DOHH2 (cell line): ENCODE measurements around the gene APLF.

ENCODE experiments used
- H3F3A ChIP-seq: fragments of 200-600 bp; sonication (generic), shearing (Covaris generic); 2 replicates; pipeline ENCODE4 v1.6.0; 2016; ENCODE audit warnings: antibody characterized with exemption, mild to moderate bottlenecking; ENCODE audit not compliant: control insufficient read depth, insufficient read depth
- H3K27ac ChIP-seq: fragments of 200-600 bp; sonication (generic); 2 replicates; pipeline ENCODE4 v1.5.1; 2014; ENCODE audit warnings: low read depth, mild to moderate bottlenecking, low read length, moderate library complexity
- H3K27me3 ChIP-seq: fragments of 200-600 bp; sonication (generic); 2 replicates; pipeline ENCODE4 v1.6.1; 2014; ENCODE audit warnings: mild to moderate bottlenecking, low read length, mixed read lengths; ENCODE audit not compliant: control insufficient read depth
- H3K36me3 ChIP-seq: fragments of 200-600 bp; sonication (generic); 2 replicates; pipeline ENCODE4 v1.6.1; 2014; ENCODE audit warnings: mild to moderate bottlenecking, low read length, moderate library complexity, mixed read lengths; ENCODE audit not compliant: control insufficient read depth
- H3K4me1 ChIP-seq: fragments of 200-600 bp; sonication (generic); 2 replicates; pipeline ENCODE4 v1.6.1; 2014; ENCODE audit warnings: mild to moderate bottlenecking, low read length, mixed read lengths; ENCODE audit not compliant: control insufficient read depth
- H3K4me2 ChIP-seq: fragments of 200-600 bp; sonication (generic); 2 replicates; pipeline ENCODE4 v1.6.0; 2014; ENCODE audit warnings: mild to moderate bottlenecking, low read length, moderate library complexity
- H3K4me3 ChIP-seq: fragments of 200-600 bp; sonication (generic); 2 replicates; pipeline ENCODE4 v1.5.1; 2014; ENCODE audit warnings: mild to moderate bottlenecking, low read length, mixed read lengths
- H3K79me2 ChIP-seq: fragments of 200-600 bp; sonication (generic); 2 replicates; pipeline ENCODE4 v1.6.1; 2014; ENCODE audit warnings: mild to moderate bottlenecking, low read length, mixed read lengths; ENCODE audit not compliant: control insufficient read depth
- H3K9me2 ChIP-seq: fragments of 200-600 bp; sonication (generic); replicated peaks from 2 replicates; pipeline ENCODE4 v1.6.1; 2014; ENCODE audit warnings: mild to moderate bottlenecking, low read length, mixed read lengths; ENCODE audit not compliant: control insufficient read depth
- H3K9me3 ChIP-seq: fragments of 200-600 bp; sonication (generic); 2 replicates; pipeline ENCODE4 v1.6.1; 2014; ENCODE audit warnings: antibody characterized with exemption, low read length, mixed read lengths; ENCODE audit not compliant: control insufficient read depth, insufficient read depth
- H4K20me1 ChIP-seq: fragments of 200-600 bp; sonication (generic); 2 replicates; pipeline ENCODE4 v1.6.0; 2014; ENCODE audit warnings: low read depth, mild to moderate bottlenecking, antibody characterized with exemption, low read length, moderate library complexity; ENCODE audit not compliant: control insufficient read depth, insufficient read depth
- EZH2phosphoT487 ChIP-seq: fragments of 200-600 bp; sonication (generic); IDR thresholded peaks from 2 replicates; pipeline ENCODE4 v1.6.1; 2017; ENCODE audit warnings: borderline replicate concordance, mild to moderate bottlenecking, antibody characterized with exemption, low read length, moderate library complexity, mixed read lengths
- TF ChIP-seq, protein P1 (sequence below): fragments of 200-600 bp; sonication (generic); IDR thresholded peaks from one replicate; pipeline ENCODE4 v1.5.1; 2014; ENCODE audit warnings: antibody characterized with exemption, mild to moderate bottlenecking, low read depth, low read length; ENCODE audit not compliant: poor library complexity, severe bottlenecking

The APLF gene

DNA sequence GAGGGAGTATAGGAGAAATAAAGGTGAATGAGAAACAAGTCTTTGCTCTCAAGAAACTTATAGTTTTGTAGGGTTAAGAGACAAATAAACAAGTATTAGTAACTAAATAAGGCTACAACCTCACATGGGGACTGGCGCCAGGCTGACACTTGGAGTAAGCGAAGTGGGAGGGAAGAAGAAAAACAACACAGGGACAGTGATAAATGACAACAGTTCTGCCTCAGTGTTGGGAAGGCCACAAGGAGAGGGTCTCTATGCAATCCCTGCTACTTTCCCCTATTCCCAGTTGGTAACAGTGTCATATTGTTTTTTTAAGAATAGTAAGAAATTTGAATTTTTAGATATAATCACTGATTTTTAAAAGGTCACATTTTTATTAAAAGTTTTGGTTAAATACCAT, 4.0 kb downstream of the APLF start:
- H4K20me1 ChIP-seq: no peaks in the 10 kb centered on the region
- H3K4me3 ChIP-seq: no peak overlapping the region
- TF ChIP-seq EZH2phosphoT487: no peak
- TF ChIP-seq, protein P1, sequence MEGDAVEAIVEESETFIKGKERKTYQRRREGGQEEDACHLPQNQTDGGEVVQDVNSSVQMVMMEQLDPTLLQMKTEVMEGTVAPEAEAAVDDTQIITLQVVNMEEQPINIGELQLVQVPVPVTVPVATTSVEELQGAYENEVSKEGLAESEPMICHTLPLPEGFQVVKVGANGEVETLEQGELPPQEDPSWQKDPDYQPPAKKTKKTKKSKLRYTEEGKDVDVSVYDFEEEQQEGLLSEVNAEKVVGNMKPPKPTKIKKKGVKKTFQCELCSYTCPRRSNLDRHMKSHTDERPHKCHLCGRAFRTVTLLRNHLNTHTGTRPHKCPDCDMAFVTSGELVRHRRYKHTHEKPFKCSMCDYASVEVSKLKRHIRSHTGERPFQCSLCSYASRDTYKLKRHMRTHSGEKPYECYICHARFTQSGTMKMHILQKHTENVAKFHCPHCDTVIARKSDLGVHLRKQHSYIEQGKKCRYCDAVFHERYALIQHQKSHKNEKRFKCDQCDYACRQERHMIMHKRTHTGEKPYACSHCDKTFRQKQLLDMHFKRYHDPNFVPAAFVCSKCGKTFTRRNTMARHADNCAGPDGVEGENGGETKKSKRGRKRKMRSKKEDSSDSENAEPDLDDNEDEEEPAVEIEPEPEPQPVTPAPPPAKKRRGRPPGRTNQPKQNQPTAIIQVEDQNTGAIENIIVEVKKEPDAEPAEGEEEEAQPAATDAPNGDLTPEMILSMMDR: no peak
- H3F3A ChIP-seq: no peaks in the 10 kb centered on the region
- no peak overlapping the region for H3K4me2 ChIP-seq
- peaks cover 75% of the 10 kb centered on the region for H3K79me2 ChIP-seq
- no peaks in the 10 kb centered on the region for H3K27me3 ChIP-seq
- peaks cover 16% of the 10 kb centered on the region for H3K4me1 ChIP-seq
- no peaks in the 10 kb centered on the region for H3K9me2 ChIP-seq
- peaks cover 5% of the 10 kb centered on the region; the same call in 1 of the 2 replicates for H3K36me3 ChIP-seq
- no peaks in the 10 kb centered on the region for H3K9me3 ChIP-seq
- H3K27ac ChIP-seq: no peak overlapping the region

DNA sequence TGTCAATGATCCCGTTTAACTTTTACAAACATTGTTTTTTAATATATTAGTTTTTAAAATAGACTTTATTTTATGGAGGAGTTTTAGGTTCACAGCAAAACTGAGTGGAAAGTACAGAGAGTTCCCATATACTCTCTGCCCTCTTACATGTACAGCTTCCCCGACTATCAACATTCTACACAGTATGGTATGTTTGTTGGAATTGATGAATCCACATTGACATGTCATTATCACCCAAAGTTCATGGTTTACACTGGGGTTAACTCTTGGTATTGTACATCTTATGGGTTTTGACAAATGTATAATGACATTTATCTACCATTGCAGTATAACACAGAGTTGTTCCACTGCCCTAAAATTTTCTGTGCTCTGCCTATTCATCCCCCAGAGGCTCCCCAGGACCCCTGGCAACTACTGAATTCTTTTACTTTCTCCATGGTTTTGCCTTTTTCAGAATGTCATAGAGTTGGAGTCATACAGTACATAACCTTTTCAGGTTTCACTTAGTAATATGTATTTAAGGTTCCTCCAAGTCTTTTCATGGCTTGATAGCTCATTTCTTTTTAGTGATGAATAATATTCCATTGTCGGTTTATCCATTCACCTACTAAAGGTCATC, 5.5 kb downstream of the APLF start:
- Histone ChIP-seq H3K9me2 (no peaks in the 10 kb centered on the region), H3F3A (no peaks in the 10 kb centered on the region), H3K27me3 (no peaks in the 10 kb centered on the region), H3K79me2 (peaks cover 66% of the 10 kb centered on the region), H3K36me3 (no peaks in the 10 kb centered on the region), H4K20me1 (no peaks in the 10 kb centered on the region), H3K4me1 (peaks cover 14% of the 10 kb centered on the region), H3K9me3 (no peaks in the 10 kb centered on the region), H3K4me3 (no peak overlapping the region), H3K27ac (no peak overlapping the region), H3K4me2 (no peak overlapping the region)
- no peak for TF ChIP-seq EZH2phosphoT487
- TF ChIP-seq, protein P1: no peak

DNA sequence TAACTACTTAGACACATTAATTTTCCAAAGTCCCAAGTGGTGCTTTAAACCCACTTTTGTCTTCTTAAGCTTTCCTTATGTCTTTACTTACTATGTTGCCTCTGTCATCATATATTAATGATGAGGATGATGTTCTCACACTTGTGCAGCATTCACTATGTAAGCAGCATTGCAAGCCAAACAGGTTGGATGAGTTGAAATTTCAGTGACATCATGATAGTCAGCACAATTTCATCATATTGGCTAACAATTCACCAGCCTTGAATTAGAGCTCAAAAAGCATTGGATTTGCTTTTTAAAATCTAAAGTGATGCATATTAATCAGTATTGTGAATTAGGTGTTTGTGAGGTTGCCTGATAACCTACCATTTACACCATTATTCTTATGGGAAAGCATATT, 7.7 kb downstream of the APLF start:
- no peak overlapping the region for H3K4me3 ChIP-seq
- no peak overlapping the region for H3K27ac ChIP-seq
- no peak overlapping the region for H3K4me2 ChIP-seq
- no peaks in the 10 kb centered on the region for H3K36me3 ChIP-seq
- H3K9me2 ChIP-seq: no peaks in the 10 kb centered on the region
- no peaks in the 10 kb centered on the region for H3K4me1 ChIP-seq
- no peaks in the 10 kb centered on the region for H4K20me1 ChIP-seq
- peaks cover 45% of the 10 kb centered on the region for H3K79me2 ChIP-seq
- no peaks in the 10 kb centered on the region for H3F3A ChIP-seq
- no peaks in the 10 kb centered on the region for H3K27me3 ChIP-seq
- no peak for TF ChIP-seq EZH2phosphoT487
- TF ChIP-seq, protein P1: no peak
- H3K9me3 ChIP-seq: no peaks in the 10 kb centered on the region
